NCI-H446 treated with DMSO at 0.1 percent for 48 hours (cell line): Measurements from ENCODE around the gene KCNJ5.

Source experiments
- DNase-seq: peaks from one replicate; lab custom pipeline; 2025; lab: John Stamatoyannopoulos, UW

Gene KCNJ5

DNA sequence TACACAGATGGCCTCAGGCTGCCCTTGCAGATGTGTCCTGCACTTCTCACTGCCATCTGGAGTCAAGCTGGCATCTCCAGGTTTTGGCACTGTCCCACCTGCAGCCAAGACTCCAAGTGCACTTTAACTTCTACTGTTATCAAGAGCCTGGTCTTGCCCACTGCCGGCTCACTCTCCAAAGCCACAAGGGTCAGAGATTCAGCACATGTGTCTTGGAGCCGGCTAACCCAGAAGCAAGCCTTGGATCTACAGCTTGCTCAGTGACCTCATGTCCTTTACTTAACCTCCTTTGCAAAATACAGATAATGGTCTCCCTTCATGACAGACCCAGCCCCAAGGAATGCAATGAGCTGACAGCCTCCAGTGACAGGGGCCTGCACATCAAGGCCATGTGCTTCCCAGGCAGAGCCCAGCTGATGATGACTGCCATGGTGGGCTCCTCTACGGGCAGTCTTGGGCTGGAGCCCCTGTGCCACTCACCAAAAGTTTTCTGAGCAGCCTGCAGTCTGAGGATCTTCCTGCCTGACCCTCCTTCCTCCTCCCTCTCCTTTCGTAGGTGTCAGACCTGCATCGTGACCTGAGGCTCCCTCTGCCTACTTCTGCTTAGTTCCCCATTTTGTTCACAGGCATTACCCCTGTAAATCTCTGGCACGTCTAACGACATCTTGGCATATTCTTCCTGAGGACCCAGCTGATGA is 42.5 kb downstream of the KCNJ5 start:
- no peak for DNase-seq

DNA sequence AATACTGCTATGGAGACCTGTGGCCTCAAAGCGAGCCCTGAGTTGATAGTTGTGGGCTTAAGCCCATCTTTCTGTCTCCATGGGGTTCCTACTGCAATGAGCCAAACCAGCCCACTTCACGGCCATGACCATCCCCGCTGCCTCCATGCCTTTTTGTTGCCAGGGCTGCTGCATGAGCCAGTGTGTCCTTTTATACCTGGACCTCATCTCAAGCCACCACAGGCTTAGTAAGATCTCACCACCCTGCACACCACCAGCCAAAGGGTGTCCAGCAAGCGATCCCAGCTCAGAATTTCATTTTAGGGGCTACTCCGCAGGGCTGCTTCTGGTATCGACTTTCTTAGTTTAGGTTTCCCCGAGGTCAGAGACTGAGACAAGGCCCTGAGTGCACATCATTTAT is 43.2 kb downstream of the KCNJ5 start:
- DNase-seq = no peak

DNA sequence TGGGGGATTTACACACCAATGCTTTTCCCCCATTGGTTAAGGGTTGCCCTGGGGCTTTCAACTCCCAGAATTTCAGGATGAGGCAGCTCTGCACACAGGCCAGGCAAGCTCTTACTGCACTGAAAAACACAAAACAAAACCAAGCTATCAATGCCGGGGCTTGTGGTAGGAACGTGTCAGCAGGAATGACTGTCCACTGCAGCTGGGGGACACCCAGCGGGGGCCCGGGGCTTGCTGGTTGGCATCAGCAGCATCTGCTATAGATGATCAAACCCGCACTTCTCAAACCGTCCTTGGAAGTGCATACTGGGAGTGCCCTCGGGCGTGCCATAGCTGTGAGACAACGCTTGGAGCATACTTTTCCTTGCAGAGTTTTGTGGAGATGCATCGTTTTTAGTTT is 43.8 kb downstream of the KCNJ5 start:
- no peak for DNase-seq

DNA sequence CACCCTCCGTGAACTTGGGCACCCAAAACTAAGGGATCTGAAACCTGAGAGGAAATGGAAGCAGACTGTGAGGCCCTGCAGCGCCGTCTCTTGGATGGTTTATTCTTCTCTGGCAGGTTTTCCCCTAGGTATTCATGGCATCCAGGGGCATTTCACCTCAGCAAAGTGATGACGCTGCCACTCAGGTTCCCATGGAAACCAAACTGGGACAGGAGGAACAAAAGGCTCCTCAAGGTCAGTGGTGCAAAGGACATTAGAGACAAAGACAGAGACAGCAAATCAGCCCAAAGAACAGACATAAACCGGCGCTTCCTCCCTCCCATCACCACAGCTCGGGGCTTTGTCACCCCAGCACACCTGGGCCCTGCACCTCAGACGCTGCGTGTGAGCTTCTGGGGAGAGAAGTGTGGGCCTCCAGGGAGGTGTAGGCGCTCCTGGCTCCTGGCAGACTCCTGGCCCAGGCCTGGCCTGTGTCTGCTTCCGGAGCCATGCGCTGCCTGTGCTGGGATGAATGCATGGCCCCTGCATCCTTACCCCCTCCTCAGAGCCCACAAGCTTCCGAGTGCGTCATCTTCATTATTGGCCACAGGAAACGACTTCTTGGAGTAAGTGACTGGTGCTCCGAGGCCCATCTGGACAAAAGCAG is 45.6 kb downstream of the KCNJ5 start:
- no peak for DNase-seq

DNA sequence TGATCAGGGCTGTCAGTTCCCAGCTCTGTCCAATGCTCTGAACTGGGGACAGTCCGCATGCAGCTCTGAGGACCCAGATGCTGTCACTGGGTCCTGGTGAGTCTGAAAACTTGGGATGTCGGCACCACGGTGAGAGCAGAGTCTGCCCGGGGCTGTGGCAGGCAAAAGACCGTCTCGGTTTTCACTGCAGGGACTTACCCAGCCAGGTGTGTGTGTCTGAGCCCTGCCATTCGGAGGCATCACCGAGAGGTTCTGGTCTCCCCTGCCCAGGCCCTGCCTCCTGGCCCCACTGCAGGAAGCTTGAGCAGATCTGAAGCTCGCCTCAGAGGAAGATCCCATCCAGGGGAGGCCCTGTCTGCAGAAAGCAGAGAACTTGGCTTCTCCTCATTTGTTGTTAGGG is 46.3 kb downstream of the KCNJ5 start:
- DNase-seq = no peak

DNA sequence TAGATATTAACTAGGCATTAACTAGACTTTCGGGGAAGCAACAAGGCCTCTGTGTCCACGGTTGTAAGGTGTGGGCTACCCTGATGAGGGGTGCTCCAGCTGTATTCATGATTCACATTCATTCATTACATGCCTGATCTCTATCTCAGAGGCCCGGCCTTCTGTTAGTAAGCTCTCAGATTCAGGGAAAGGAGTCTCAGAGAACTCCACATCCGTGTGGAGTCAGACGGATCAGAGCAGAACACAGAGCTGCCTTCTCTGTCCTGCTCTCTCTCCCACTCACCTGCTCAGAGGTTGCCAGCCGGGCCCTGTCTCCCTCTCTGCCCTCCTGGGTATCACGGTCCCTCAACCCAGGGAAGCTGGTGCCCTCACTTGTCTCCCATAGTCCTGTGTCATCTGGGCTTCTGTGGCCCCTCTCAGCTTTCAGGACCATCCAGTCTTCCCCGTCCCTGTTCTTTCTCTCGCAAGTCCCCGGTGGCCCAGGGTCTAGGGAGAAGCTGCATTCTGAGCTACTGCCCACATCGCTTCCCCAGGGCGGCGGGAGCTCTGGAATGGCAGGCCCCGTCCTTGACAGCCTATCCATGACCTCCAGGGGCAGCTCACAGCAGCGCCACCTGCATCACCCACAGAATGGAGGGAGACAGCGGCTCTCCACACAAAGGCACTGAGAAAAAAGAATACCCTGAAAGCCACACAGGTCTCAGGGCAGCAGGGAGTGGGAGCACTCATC is 47.2 kb downstream of the KCNJ5 start:
- DNase-seq = no peak

DNA sequence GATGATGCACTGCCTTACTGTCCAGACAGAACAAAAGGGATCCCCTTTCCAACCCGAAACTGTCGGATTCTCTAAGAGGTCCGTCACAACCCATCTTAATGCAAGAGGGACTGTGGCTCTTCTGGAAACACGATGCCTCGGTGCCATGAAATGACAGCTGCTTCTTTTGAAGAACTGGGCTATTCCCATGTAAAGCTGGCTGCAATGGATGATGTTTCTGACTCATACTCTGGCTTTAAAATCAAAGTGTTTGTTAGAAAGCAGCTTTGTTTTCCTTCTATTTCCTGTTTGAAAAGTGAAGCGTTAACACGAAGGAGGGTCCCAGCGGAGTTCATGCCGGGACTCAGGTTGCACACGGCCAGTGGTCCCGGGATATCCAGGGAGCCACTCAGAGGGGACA is 48.4 kb downstream of the KCNJ5 start:
- peak; percentile 8 for DNase-seq

DNA sequence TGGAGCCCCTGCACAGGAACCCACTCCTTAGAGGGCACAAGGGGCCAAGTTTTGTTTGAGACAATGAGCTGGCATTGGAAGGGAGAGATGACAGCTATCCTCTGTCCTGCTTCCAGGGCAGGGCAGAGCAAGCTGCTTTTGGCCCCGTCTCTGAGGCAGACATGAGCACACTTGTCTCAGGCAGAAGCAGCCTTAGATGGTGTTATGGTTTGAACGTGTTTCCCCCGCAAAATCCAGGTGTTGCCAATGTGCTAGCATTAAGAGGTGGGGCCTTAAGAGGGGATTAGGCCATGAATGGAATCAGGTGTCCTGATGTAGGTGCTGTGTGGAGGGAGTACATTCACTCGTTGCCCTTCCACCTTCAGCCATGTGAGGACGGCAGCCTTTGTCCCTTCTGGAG is 49.0 kb downstream of the KCNJ5 start:
- no peak for DNase-seq

DNA sequence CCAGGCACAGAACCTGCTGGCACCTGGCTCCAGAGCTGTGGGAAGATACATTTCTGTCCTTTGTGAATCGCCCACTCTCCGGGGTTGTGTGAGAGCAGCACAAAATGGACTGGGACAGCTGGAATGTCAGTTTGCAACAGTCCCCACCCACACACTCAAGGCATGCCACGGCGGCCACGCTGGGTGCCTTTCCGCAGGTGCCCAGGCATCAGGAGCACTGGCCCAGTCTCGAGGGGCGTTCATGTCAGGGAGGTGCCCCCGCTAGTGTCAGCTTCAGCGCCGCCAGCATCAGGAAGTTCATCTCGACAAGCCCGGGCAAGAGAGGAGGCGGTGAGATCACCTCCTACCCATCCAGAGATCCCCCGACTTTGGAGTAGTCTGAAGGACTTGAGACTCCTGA is 49.4 kb downstream of the KCNJ5 start:
- DNase-seq = no peak

DNA sequence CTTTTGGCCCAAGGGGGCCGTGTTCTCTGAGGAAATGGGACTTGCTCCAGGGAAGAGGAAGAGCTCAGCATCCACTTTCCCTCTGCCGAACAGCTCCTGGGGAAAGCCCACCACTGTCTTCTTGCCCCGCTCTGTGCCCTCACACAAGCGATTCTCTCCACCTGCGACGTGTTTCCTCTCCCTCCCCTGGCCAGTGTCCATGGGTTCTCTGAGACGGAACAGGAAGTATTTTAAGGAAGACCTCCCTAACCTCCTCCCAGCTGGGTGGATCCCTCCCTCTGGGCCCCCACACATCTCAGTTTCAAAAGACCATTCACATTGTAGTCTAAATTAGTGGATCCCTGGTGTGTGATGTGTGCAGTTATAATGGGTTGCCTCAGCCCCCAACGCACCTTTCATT is 50.0 kb downstream of the KCNJ5 start:
- DNase-seq = no peak

DNA sequence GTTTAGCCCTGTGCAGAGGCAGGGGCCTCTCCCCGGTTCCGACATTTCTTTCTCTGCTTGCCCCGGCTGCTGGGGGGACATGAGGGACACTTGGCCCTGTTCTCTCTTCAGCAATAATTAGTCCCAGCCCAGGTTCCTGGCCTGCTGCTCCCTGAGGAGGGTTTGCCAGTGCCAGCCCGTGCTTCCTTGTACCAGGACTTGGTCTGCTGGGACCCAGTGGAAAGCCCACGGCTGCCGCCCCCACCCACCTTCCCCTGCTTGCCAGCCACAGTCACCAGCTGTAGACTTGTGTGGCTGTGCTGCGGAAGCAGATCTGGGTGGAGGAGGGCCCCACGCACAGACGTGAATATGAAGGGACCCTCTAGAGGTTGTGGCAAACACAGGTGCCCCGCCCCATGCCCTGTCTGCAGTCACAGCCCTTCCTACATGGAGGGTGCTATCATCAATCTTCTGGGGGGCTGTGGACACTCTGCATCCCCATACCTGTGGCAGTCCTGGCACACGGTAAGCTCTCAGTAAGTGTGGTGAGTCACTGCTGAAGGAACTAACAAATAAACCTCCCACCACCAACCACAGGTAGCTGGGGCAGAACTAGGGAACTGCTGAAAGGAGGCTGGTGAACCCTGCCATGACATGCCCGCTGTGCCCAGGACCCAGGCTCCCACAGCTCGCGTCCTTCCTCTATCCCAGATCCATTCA is 50.6 kb downstream of the KCNJ5 start:
- DNase-seq = no peak

DNA sequence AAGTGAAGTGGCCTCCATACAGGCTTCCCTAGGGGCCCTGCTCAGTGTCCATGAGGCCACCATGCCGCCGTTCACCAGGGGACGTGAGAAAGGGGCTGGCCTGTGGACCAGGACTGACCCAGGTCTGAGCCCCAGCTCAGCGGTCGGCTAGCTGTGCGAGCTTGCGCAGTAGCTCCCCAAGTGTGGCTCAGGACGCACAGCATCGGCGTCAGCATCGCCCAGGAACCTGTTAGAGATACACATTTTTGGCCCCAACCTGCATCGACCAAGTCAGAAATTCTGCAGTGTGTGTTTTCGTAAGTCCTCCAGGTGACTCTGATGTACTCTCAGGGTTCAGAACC is 51.1 kb downstream of the KCNJ5 start:
- no peak for DNase-seq

DNA sequence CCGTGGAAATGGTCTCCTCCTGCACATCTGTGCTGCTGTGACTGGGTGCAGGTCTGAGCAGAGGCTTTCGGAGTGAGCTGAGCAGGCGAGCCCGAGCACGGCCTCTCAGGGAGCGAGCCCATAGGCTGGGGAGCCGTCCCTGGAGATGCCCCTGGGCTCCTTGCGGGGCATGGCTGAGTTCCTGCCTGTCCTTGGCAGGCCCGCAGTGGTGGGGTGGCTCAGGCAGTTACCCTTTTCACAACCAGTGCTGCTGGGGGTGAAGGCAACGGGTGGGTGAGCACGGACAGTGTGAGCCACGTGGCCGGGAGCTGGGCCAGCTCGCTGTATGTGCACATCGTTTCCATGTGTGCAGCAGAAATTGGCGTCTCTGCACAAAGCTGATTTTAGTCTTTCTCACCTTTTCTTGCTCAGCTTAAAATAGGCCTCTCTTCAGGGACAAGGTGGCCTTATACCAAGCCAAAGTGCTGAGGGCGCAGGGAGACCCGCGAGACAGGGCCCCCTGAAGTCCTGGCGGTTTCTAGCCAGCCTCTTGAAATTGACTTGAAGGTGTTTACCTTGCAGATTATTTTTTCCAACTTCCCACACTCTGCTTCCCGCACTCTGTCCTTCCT is 51.8 kb downstream of the KCNJ5 start, which contains the start of gene TP53AIP1:
TP53AIP1 (minus strand) TSS at position 55 of the 611 bp plus-strand sequence. CDS start 5,053 bp downstream, outside the sequence.
- DNase-seq = no peak

DNA sequence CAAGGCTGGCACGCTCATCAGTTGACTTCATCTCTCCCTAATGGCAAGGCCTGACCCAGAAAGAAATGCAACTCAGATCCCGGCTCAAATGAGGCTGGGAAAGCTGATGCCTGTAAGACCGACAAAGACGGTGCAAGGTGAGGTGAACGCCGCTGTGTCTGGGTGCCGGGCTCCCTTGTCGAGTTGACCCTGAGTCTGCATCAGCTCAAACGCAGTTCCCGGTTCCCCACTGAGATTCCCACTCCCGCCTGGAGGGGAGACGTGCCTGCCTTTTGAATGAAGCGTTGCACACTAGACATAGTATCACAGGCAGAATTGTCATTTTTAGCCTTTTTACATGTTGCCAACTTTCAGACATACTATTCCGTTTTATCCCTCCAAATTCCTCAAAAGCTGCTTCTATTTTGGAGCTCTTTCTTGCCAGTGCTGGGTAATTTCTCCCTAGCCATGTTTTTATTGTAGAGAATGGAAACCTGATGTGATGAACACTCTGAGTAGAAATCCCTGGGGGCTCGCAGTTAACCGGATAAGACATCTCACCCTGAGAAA is 52.3 kb downstream of the KCNJ5 start:
- no peak for DNase-seq

DNA sequence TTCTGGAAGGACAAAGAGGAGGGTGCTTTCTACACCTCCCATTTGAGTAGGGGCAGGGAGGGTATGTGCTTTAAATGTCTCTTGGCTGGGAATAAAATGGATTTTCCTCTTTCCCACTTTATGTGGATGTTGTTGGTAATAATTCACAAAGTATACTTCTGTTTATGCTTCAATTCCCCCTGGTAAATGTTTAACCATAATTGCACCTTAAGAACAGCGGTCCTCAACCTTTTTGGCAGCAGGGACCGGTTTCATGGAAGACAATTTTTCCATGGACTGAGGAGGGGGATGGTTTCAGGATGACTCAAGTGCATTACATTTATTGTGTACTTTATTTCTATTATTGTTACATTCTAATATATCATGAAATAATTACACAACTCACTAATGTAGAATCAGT is 55.5 kb downstream of the KCNJ5 start:
- DNase-seq = no peak

DNA sequence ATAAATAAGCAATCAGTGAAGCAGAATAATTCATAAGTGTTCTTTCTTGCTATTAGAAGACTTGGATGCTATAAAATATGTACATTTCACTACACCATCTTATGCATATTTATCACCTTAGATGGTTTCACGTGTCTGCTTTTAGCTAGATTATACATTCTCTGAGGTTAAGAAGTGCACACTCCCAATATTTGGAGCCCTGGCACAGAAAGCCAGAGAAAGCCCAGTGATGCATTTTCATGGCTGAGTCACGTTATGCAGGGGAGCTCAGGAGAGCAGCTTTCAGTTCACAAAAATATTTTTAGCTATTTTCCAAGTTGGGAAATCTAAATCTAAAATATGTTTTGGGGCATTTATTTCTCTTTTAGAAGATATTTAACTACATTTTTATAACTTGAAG is 56.6 kb downstream of the KCNJ5 start:
- no peak for DNase-seq

DNA sequence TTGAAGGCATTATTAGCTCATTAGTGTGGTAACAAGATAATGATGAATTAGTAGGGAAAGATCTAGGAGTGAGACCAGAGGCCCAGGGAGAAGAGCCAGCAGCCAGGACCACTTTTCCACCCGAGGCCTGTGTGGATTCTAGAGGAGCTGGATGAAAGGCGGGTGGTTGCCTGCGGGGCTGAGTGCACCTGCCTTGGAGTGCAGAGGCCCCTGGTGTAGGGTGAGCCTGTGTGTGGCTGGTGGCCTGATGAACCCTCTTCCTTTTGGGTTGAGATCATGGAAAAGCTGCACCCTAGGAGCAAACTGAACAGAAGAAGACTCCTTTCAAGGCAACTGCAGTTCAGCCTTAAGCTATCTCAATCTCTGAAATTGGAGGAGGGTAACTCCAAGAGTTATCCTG is 57.4 kb downstream of the KCNJ5 start:
- no peak for DNase-seq

DNA sequence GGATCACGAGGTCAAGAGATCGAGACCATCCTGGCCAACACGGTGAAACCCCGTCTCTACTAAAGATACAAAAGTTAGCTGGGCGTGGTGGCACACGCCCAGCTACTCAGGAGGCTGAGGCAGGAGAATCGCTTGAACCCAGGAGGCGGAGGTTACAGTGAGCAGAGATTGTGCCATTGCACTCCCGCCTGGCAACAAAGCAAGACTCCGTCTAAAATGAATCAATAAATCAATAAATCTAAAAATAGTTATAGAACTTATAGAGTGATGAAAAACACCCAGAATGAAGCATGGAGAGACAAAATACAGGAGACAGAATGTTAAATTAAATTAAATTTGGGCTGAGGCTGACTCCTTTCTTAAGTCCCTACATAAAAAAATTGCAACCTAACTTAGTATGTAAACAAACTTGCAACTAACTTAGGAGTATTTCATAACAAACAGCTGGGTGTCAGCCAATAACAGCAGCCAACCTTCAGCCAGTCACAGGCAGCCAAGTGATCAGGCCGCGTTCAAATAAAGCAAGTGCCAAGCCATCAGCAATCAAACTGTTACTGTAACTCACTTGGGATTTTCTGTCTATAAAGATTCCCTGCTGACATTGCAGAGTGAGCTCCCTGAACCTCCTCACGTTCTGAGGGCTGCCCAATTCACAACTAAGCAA is 58.8 kb downstream of the KCNJ5 start:
- no peak for DNase-seq

DNA sequence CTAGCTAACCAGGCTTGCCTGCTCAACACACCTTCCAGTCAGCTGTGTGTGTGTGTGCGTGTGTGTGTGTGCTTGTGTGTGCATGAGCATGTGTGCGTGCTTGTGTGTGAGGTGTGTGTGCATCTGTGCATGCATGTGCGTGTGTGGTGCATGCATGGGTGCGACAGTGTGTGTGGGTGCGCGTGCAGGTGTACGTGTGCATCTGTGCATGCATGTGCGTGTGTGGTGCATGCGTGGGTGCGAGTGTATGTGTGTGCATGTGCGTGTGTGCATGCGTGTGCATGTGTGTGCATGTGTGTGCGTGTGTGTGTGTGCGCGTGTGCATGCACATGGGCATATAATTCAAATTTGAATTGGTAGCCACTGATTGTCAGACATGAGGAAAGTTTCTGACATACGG is 62.0 kb downstream of the KCNJ5 start:
- DNase-seq = no peak

DNA sequence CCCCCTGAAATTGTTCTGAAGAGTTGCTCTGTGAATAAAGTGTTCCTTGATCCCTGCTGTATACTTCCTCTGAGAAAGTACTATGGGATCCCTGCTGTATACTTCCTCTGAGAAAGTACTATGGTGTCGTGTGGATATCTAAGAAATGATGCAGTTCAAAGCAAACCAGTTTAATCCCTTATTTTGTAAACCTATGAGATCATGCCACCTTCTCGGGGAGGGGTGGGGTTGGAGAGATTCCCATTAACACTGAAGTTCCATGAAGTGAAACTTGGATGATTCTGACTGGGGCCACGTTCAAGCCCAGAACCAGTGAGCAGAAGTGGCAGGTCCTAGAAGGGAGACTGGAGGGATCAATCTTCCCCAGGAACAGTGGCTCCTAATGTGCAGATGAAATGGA is 64.5 kb downstream of the KCNJ5 start:
- DNase-seq = no peak

DNA sequence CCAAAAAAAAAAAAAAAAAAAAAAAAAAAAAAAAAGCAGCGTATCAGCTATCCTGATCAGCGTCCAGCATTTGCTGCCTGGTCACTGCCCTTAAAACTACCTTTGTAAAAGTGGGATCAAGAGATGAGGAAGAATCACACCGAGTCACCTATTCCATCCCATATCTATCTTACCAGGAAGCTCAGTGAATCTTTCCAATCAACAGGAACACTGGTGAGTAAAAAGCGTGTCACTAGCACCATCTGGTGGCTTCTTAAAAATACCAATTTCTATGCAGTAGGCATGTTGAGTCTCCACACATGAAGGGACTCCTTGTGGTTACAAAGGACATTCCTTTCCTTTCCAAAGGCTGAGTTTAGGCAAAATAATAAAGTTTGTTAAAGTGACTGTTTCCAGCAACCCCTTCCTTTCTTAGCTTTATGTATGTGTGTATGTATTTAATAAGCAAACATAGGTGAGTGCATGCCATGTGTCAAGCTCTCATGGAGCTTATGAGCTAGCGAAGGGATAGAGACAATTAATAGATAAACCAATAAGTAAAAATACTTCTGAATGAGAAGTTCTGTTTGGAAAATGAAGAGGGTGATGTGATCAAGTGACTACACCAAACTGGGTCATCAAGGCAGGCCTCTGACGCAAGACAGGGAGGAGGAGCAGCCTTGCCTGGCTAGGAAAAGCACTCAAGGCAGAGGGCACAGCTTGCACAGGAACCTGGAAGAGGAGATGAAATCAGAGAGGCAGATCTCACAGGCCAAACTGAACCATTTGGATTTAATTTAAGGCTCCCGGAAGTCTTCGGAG is 65.4 kb downstream of the KCNJ5 start:
- peak; percentile 39 for DNase-seq
